H1 (cell line): ENCODE data around the gene ABHD14A.

Experiments used
- CTCF ChIP-seq, 3 experiments: IDR thresholded peaks; 1 replicate in 2 of 3; 2 replicates in 1 of 3; pipeline versions ENCODE4 v1.5.1 to v1.6.1; 2011; ENCODE audit warnings: low read length in 3 of 3, mild to moderate bottlenecking in 3 of 3, inconsistent platforms in 2 of 3, low read depth in 1 of 3, moderate library complexity in 1 of 3; ENCODE audit not compliant: insufficient read depth in 1 of 3; ENCODE audit errors: control extremely low read depth in 1 of 3
- EGR1 ChIP-seq: IDR thresholded peaks from 2 replicates; pipeline ENCODE4 v1.6.1; 2011; ENCODE audit warnings: low read depth, low read length, borderline replicate concordance
- EZH2 ChIP-seq: fragments of 200-600 bp; sonication (generic); IDR thresholded peaks from 2 replicates; pipeline ENCODE4 v1.7.1; 2012; ENCODE audit warnings: low read depth, mild to moderate bottlenecking, moderate library complexity, low read length, inconsistent platforms; ENCODE audit not compliant: severe bottlenecking
- MAX ChIP-seq: IDR thresholded peaks from 2 replicates; pipeline ENCODE4 v1.6.1; 2012; ENCODE audit warnings: inconsistent platforms
- NRF1 ChIP-seq: IDR thresholded peaks from 2 replicates; pipeline ENCODE4 v1.6.1; 2011; ENCODE audit warnings: mild to moderate bottlenecking, low read depth, low read length, improper control_type of control experiment
- POLR2A ChIP-seq, 2 experiments: IDR thresholded peaks; 1 replicate in 1 of 2; 2 replicates in 1 of 2; pipeline ENCODE4 v1.6.1; 2011; ENCODE audit warnings: low read depth in 2 of 2, low read length in 2 of 2, mild to moderate bottlenecking in 2 of 2; ENCODE audit errors: control extremely low read depth in 1 of 2

- no peak for TF ChIP-seq POLR2A (IDR thresholded peaks at IDR 0.05; ENCODE audit: control extremely low read depth in 1 of 2, low read depth in 2 of 2, low read length in 2 of 2)
- no peak for TF ChIP-seq EGR1
- TF ChIP-seq NRF1 = no peak
- no peak for TF ChIP-seq CTCF (IDR thresholded peaks at IDR 0.05; ENCODE audit: control extremely low read depth in 1 of 3, insufficient read depth in 1 of 3, low read depth in 1 of 3, low read length in 3 of 3)
- TF ChIP-seq MAX = no peak
- TF ChIP-seq EZH2 = no peak
These were observed 10.9 kb upstream of the ABHD14A start for GRCh38 chr3:51963951-51964451.
